Measurements from ENCODE around the gene ITGB1. TPM values are rescaled to one million over a fixed set of nuclear protein-coding genes. Genes with fewer than 3 reads are reported as not detected.

ITGB1 gene
- polyA plus RNA-seq, 1 of the 3 experiments (the other 2 are of a cell fraction), result 666 TPM

DNA sequence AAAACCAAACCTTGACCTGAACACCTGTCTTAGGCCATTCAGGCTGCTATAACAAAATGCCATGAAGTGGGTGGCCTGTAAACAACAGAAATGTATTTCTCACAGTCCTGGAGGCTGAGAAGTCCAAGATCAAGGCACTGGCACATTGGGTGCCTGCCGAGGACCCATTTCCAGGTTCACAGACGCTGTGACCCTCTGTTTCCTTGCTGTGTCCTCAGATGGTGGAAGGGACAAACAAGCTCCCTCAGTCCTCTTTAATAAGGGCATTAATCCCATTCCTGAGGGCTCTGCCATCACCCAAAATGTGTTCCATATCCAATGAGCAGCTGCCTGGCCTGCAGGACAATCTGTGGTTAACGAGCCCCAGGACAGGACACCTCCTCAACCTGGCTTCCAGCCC, 67.6 kb downstream of the ITGB1 start:
- no peak for DNase-seq
- no peak for TF ChIP-seq EZH2phosphoT487 (IDR thresholded peaks at IDR 0.05; ENCODE audit: borderline replicate concordance, low read depth)
- TF ChIP-seq FOXJ3 (CRISPR knock-in tag; IDR thresholded peaks at IDR 0.05), result no peak
- TF ChIP-seq, protein P1, sequence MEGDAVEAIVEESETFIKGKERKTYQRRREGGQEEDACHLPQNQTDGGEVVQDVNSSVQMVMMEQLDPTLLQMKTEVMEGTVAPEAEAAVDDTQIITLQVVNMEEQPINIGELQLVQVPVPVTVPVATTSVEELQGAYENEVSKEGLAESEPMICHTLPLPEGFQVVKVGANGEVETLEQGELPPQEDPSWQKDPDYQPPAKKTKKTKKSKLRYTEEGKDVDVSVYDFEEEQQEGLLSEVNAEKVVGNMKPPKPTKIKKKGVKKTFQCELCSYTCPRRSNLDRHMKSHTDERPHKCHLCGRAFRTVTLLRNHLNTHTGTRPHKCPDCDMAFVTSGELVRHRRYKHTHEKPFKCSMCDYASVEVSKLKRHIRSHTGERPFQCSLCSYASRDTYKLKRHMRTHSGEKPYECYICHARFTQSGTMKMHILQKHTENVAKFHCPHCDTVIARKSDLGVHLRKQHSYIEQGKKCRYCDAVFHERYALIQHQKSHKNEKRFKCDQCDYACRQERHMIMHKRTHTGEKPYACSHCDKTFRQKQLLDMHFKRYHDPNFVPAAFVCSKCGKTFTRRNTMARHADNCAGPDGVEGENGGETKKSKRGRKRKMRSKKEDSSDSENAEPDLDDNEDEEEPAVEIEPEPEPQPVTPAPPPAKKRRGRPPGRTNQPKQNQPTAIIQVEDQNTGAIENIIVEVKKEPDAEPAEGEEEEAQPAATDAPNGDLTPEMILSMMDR (IDR thresholded peaks at IDR 0.05), result no peak
- no peak for TF ChIP-seq GATA2 (CRISPR knock-in tag; IDR thresholded peaks at IDR 0.05)
- TF ChIP-seq EP300 (IDR thresholded peaks at IDR 0.05; ENCODE audit: borderline replicate concordance in 1 of 2, low read depth in 1 of 2, low read length in 1 of 2), result no peak
- TF ChIP-seq, protein P2, sequence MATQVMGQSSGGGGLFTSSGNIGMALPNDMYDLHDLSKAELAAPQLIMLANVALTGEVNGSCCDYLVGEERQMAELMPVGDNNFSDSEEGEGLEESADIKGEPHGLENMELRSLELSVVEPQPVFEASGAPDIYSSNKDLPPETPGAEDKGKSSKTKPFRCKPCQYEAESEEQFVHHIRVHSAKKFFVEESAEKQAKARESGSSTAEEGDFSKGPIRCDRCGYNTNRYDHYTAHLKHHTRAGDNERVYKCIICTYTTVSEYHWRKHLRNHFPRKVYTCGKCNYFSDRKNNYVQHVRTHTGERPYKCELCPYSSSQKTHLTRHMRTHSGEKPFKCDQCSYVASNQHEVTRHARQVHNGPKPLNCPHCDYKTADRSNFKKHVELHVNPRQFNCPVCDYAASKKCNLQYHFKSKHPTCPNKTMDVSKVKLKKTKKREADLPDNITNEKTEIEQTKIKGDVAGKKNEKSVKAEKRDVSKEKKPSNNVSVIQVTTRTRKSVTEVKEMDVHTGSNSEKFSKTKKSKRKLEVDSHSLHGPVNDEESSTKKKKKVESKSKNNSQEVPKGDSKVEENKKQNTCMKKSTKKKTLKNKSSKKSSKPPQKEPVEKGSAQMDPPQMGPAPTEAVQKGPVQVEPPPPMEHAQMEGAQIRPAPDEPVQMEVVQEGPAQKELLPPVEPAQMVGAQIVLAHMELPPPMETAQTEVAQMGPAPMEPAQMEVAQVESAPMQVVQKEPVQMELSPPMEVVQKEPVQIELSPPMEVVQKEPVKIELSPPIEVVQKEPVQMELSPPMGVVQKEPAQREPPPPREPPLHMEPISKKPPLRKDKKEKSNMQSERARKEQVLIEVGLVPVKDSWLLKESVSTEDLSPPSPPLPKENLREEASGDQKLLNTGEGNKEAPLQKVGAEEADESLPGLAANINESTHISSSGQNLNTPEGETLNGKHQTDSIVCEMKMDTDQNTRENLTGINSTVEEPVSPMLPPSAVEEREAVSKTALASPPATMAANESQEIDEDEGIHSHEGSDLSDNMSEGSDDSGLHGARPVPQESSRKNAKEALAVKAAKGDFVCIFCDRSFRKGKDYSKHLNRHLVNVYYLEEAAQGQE (IDR thresholded peaks at IDR 0.05; ENCODE audit: low read depth, low read length), result no peak
- ChIA-PET POLR2A (no interaction called here), CTCF (no interaction called here)
- H3K9me3 ChIP-seq, result no peaks in the 10 kb centered on the region
- H3F3A ChIP-seq (replicated peaks; ENCODE audit: insufficient read depth), result peaks cover 21% of the 10 kb centered on the region
- 47% methylated on average over 1 of the region's 3 CpGs for WGBS (ENCODE audit: low lambda C conversion rate)
- H3K4me3 ChIP-seq (ENCODE audit: low read depth in 2 of 2, low read length in 1 of 2), result no peak overlapping the region
- H3K4me1 ChIP-seq (ENCODE audit: control insufficient read depth in 1 of 2, insufficient read depth in 2 of 2, low read depth in 1 of 2, low read length in 1 of 2), result no peaks in the 10 kb centered on the region
- no peaks in the 10 kb centered on the region for H3K9me2 ChIP-seq
- H2AFZ ChIP-seq (ENCODE audit: low read depth), result no peak overlapping the region
- no peaks in the 10 kb centered on the region for H3K27me3 ChIP-seq (ENCODE audit: insufficient read depth)
- peaks cover 2 to 10% of the 10 kb centered on the region in 2 experiments for H3K36me3 ChIP-seq (replicated peaks in 1 of 2; ENCODE audit: control insufficient read depth in 1 of 2, insufficient read depth in 2 of 2, low read length in 1 of 2)
- H3K9ac ChIP-seq, result no peak overlapping the region
- H3K27ac ChIP-seq (ENCODE audit: low read depth in 2 of 2, low read length in 1 of 2), result no peak overlapping the region
- no peaks in the 10 kb centered on the region for H4K20me1 ChIP-seq (ENCODE audit: insufficient read depth)
- H3K4me2 ChIP-seq, result no peak overlapping the region
- H3K79me2 ChIP-seq (ENCODE audit: insufficient read depth), result no peaks in the 10 kb centered on the region

DNA sequence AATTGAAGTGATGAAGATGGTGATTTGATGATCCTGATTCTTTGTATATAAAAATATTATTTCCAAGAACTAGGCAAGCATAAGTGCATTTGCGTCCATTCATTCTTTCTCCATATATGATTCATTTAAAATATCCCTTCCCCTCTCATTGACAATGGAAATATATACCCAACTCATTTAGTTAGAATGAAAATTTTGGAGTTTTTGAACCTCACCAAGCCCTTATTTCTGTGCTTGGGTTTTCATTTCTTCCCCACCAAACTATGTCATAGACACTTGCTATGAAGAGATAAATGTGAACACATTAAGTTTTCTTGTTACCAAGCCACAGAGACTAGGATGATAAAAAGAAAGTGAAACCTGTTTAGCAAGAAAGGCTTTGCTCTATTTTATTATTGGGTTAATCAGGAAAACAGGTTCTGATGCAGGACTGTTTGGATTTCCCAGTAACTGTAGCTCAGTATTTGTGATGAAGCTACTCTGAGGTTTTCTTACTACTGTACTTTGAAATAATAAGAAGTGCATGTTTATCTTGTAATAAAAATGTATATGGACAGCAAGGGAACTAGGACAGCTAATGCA, 68.3 kb downstream of the ITGB1 start:
- Histone ChIP-seq H3K4me1 (ENCODE audit: control insufficient read depth in 1 of 2, insufficient read depth in 2 of 2, low read depth in 1 of 2, low read length in 1 of 2) (no peaks in the 10 kb centered on the region), H3K4me3 (ENCODE audit: low read depth in 2 of 2, low read length in 1 of 2) (no peak overlapping the region), H3K79me2 (ENCODE audit: insufficient read depth) (no peaks in the 10 kb centered on the region), H3K9ac (no peak overlapping the region), H3K9me2 (no peaks in the 10 kb centered on the region), H3F3A (replicated peaks; ENCODE audit: insufficient read depth) (peaks cover 18% of the 10 kb centered on the region), H2AFZ (ENCODE audit: low read depth) (no peak overlapping the region), H3K36me3 (replicated peaks in 1 of 2; ENCODE audit: control insufficient read depth in 1 of 2, insufficient read depth in 2 of 2, low read length in 1 of 2) (peaks cover 0 to 9% of the 10 kb centered on the region in 2 experiments), H3K4me2 (no peak overlapping the region), H3K9me3 (no peaks in the 10 kb centered on the region), H4K20me1 (ENCODE audit: insufficient read depth) (no peaks in the 10 kb centered on the region), H3K27ac (ENCODE audit: low read depth in 2 of 2, low read length in 1 of 2) (no peak overlapping the region), H3K27me3 (ENCODE audit: insufficient read depth) (no peaks in the 10 kb centered on the region)
- DNase-seq, result no peak
- no peak for TF ChIP-seq TAF1 (IDR thresholded peaks at IDR 0.05; ENCODE audit: borderline replicate concordance, low read depth, low read length)
- no peak for TF ChIP-seq MEF2A (IDR thresholded peaks at IDR 0.05; ENCODE audit: borderline replicate concordance, low read depth)
- TF ChIP-seq SMC3 (IDR thresholded peaks at IDR 0.05; ENCODE audit: low read depth, low read length), result no peak
- no peak for TF ChIP-seq CHD2 (IDR thresholded peaks at IDR 0.05; ENCODE audit: low read length, partially characterized antibody)
- TF ChIP-seq TEAD4 (IDR thresholded peaks at IDR 0.05; ENCODE audit: borderline replicate concordance, insufficient read depth), result no peak
- TF ChIP-seq MXI1 (IDR thresholded peaks at IDR 0.05; ENCODE audit: low read depth, low read length), result no peak
- TF ChIP-seq FOXM1 (IDR thresholded peaks at IDR 0.05; ENCODE audit: low read depth), result no peak
- no peak for TF ChIP-seq FOSL2 (IDR thresholded peaks at IDR 0.05; ENCODE audit: borderline replicate concordance, low read depth)
- no peak for TF ChIP-seq SIN3A (IDR thresholded peaks at IDR 0.05; ENCODE audit: borderline replicate concordance, low read depth, low read length)
- TF ChIP-seq, protein P3, sequence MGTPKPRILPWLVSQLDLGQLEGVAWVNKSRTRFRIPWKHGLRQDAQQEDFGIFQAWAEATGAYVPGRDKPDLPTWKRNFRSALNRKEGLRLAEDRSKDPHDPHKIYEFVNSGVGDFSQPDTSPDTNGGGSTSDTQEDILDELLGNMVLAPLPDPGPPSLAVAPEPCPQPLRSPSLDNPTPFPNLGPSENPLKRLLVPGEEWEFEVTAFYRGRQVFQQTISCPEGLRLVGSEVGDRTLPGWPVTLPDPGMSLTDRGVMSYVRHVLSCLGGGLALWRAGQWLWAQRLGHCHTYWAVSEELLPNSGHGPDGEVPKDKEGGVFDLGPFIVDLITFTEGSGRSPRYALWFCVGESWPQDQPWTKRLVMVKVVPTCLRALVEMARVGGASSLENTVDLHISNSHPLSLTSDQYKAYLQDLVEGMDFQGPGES (IDR thresholded peaks at IDR 0.05; ENCODE audit: low read depth, low read length), result no peak
- TF ChIP-seq YY1 (IDR thresholded peaks at IDR 0.05; ENCODE audit: low read depth), result no peak
- no peak for TF ChIP-seq GABPA (IDR thresholded peaks at IDR 0.05; ENCODE audit: low read depth)
- TF ChIP-seq FOXJ3 (CRISPR knock-in tag; IDR thresholded peaks at IDR 0.05), result no peak
- no peak for TF ChIP-seq EZH2phosphoT487 (IDR thresholded peaks at IDR 0.05; ENCODE audit: borderline replicate concordance, low read depth)
- no peak for TF ChIP-seq NRF1 (IDR thresholded peaks at IDR 0.05; ENCODE audit: low read depth, low read length)
- TF ChIP-seq, protein P4, sequence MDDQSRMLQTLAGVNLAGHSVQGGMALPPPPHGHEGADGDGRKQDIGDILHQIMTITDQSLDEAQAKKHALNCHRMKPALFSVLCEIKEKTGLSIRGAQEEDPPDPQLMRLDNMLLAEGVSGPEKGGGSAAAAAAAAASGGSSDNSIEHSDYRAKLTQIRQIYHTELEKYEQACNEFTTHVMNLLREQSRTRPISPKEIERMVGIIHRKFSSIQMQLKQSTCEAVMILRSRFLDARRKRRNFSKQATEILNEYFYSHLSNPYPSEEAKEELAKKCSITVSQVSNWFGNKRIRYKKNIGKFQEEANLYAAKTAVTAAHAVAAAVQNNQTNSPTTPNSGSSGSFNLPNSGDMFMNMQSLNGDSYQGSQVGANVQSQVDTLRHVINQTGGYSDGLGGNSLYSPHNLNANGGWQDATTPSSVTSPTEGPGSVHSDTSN (IDR thresholded peaks at IDR 0.05), result no peak
- TF ChIP-seq TCF12 (IDR thresholded peaks at IDR 0.05), result no peak
- CTCF ChIA-PET, result no interaction called here
- WGBS (ENCODE audit: low lambda C conversion rate), result 98% methylated on average over 1 of the region's 1 CpG
- POLR2A ChIA-PET, result no interaction called here
